H1 (cell line): ENCODE measurements around the gene UBE3A. TPM values are rescaled to one million over a fixed set of nuclear protein-coding genes. Genes with fewer than 3 reads are reported as not detected.

Source experiments
- CTCF ChIA-PET: fragments of 300-600 bp; sonication (Branson Sonifier 250); formaldehyde crosslinking; loops from one replicate; lab custom pipeline; 2021; ENCODE audit not compliant: partially characterized antibody; lab: Charles Lee
- POLR2A ChIA-PET: fragments of 300-600 bp; sonication (Branson Sonifier 250); formaldehyde crosslinking; loops from one replicate; lab custom pipeline; 2021; ENCODE audit warnings: inconsistent platforms; ENCODE audit not compliant: partially characterized antibody; lab: Charles Lee
- DNase-seq, 2 experiments: peaks; one replicate each; pipeline versions ENCODE4 v3.0.0 to v3.0.0-alpha.2; 2010 to 2022; ENCODE audit warnings: low spot score in 2 of 2, low read depth in 1 of 2, mixed read lengths in 1 of 2
- FAIRE-seq: peaks from 2 replicates; lab custom pipeline; 2011; peaks lifted over from hg19 to GRCh38; lab: Jason Lieb, UNC
- H2AFZ ChIP-seq: 2 replicates; pipeline ENCODE4 v1.8.1; 2012; ENCODE audit warnings: low read length, inconsistent platforms
- H2AK5ac ChIP-seq: 2 replicates; pipeline ENCODE4 v1.6.1; 2013; ENCODE audit warnings: low read depth, low read length
- H2BK120ac ChIP-seq: replicated peaks from 2 replicates; pipeline ENCODE3; 2013; ENCODE audit warnings: low read depth, low read length, inconsistent platforms
- H2BK12ac ChIP-seq: 2 replicates; pipeline ENCODE4 v1.6.1; 2013; ENCODE audit warnings: low read depth, low read length
- H2BK15ac ChIP-seq: 2 replicates; pipeline ENCODE4 v1.6.1; 2013; ENCODE audit warnings: low read length
- H2BK20ac ChIP-seq: 2 replicates; pipeline ENCODE4 v1.6.1; 2013; ENCODE audit warnings: low read length
- H2BK5ac ChIP-seq: 2 replicates; pipeline ENCODE4 v1.6.1; 2013; ENCODE audit warnings: low read depth, low read length
- H3K14ac ChIP-seq: 2 replicates; pipeline ENCODE4 v1.6.1; 2013; ENCODE audit warnings: inconsistent platforms; ENCODE audit not compliant: insufficient read length
- H3K18ac ChIP-seq: 2 replicates; pipeline ENCODE4 v1.6.1; 2013; ENCODE audit warnings: low read length; ENCODE audit errors: extremely low read depth
- H3K23ac ChIP-seq: 2 replicates; pipeline ENCODE4 v1.6.1; 2013; ENCODE audit warnings: inconsistent platforms; ENCODE audit not compliant: insufficient read length
- H3K23me2 ChIP-seq: 2 replicates; pipeline ENCODE4 v1.6.1; 2013; ENCODE audit warnings: low read depth, low read length
- H3K27ac ChIP-seq: 2 replicates; pipeline ENCODE4 v1.6.1; 2011; ENCODE audit warnings: low read depth, low read length, inconsistent platforms
- H3K27me3 ChIP-seq, 4 experiments: replicated peaks in 1 of 4; 1 replicate in 1 of 4; 2 replicates in 3 of 4; pipeline versions ENCODE4 v1.6.1 to v1.8.1; 2011 to 2013; ENCODE audit warnings: low read length in 3 of 4, mild to moderate bottlenecking in 3 of 4, inconsistent platforms in 2 of 4, mixed read lengths in 2 of 4, moderate library complexity in 1 of 4; ENCODE audit not compliant: control insufficient read depth in 3 of 4, insufficient read depth in 3 of 4; ENCODE audit errors: extremely low read depth in 1 of 4
- H3K36me3 ChIP-seq, 4 experiments: 2 replicates each; pipeline versions ENCODE4 v1.6.1 to v1.8.1; 2011 to 2013; ENCODE audit warnings: mild to moderate bottlenecking in 4 of 4, low read length in 3 of 4, moderate library complexity in 2 of 4, control low read depth in 1 of 4, inconsistent platforms in 1 of 4; ENCODE audit not compliant: insufficient read depth in 4 of 4, control insufficient read depth in 2 of 4
- H3K4ac ChIP-seq: replicated peaks from 2 replicates; pipeline ENCODE3; 2013; ENCODE audit warnings: low read length, low read depth, mixed read lengths, inconsistent platforms; ENCODE audit not compliant: insufficient read length
- H3K4me1 ChIP-seq, 4 experiments: replicated peaks in 1 of 4; 1 replicate in 1 of 4; 2 replicates in 3 of 4; pipeline versions ENCODE4 v1.6.1 to v1.8.1; 2011 to 2013; ENCODE audit warnings: low read length in 3 of 4, inconsistent platforms in 2 of 4, mixed read lengths in 1 of 4; ENCODE audit not compliant: insufficient read depth in 4 of 4, control insufficient read depth in 3 of 4
- H3K4me2 ChIP-seq, 2 experiments: 2 replicates each; pipeline versions ENCODE4 v1.6.1 to v1.8.1; 2011 to 2013; ENCODE audit warnings: low read depth in 2 of 2, low read length in 2 of 2, control low read depth in 1 of 2, inconsistent platforms in 1 of 2, mild to moderate bottlenecking in 1 of 2; ENCODE audit not compliant: insufficient read depth in 1 of 2
- H3K4me3 ChIP-seq, 4 experiments: fragments of 200-600, 300-600 bp in 1 of 4; sonication (generic), shearing (Covaris generic), sonication (Bioruptor Twin) in 1 of 4; 2 replicates each; pipeline versions ENCODE4 v1.5.1 to v1.8.1; 2011 to 2016; ENCODE audit warnings: low read length in 4 of 4, low read depth in 3 of 4, control low read depth in 2 of 4, inconsistent platforms in 2 of 4, mild to moderate bottlenecking in 2 of 4, mixed read lengths in 1 of 4, moderate library complexity in 1 of 4; ENCODE audit not compliant: insufficient read depth in 2 of 4; ENCODE audit errors: extremely low read depth in 1 of 4
- H3K56ac ChIP-seq: replicated peaks from 2 replicates; pipeline ENCODE3; 2013; ENCODE audit warnings: low read depth, mild to moderate bottlenecking, mixed read lengths, low read length, inconsistent platforms; ENCODE audit not compliant: insufficient read length
- H3K79me1 ChIP-seq: 2 replicates; pipeline ENCODE4 v1.6.1; 2013; ENCODE audit warnings: low read depth, low read length, control low read depth
- H3K79me2 ChIP-seq, 2 experiments: 2 replicates each; pipeline versions ENCODE4 v1.6.1 to v1.8.1; 2012 to 2013; ENCODE audit warnings: low read length in 2 of 2, mild to moderate bottlenecking in 2 of 2, inconsistent platforms in 1 of 2; ENCODE audit not compliant: insufficient read depth in 2 of 2, control insufficient read depth in 1 of 2
- H3K9ac ChIP-seq, 4 experiments: replicated peaks in 1 of 4; 1 replicate in 1 of 4; 2 replicates in 3 of 4; pipeline versions ENCODE4 v1.6.1 to v1.8.1; 2011 to 2013; ENCODE audit warnings: low read depth in 3 of 4, low read length in 3 of 4, control low read depth in 2 of 4, mild to moderate bottlenecking in 2 of 4, moderate library complexity in 2 of 4, inconsistent platforms in 1 of 4; ENCODE audit errors: extremely low read depth in 1 of 4
- H3K9me3 ChIP-seq, 2 experiments: 2 replicates each; pipeline versions ENCODE4 v1.6.1 to v1.8.1; 2012 to 2013; ENCODE audit warnings: mild to moderate bottlenecking in 2 of 2, moderate library complexity in 2 of 2, control low read depth in 1 of 2, inconsistent platforms in 1 of 2, low read depth in 1 of 2, low read length in 1 of 2, mixed read lengths in 1 of 2; ENCODE audit not compliant: insufficient read depth in 2 of 2
- H4K20me1 ChIP-seq, 2 experiments: replicated peaks in 1 of 2; 2 replicates each; pipeline versions ENCODE3 to v1.8.1; 2011 to 2013; ENCODE audit warnings: inconsistent platforms in 2 of 2, low read length in 2 of 2, mild to moderate bottlenecking in 1 of 2; ENCODE audit not compliant: insufficient read depth in 2 of 2, control insufficient read depth in 1 of 2
- H4K5ac ChIP-seq: 2 replicates; pipeline ENCODE4 v1.6.1; 2013; ENCODE audit warnings: low read length, low read depth, mixed read lengths, inconsistent platforms; ENCODE audit not compliant: insufficient read length
- H4K8ac ChIP-seq: 2 replicates; pipeline ENCODE4 v1.8.0; 2013; ENCODE audit warnings: mild to moderate bottlenecking, moderate library complexity, low read length, inconsistent platforms; ENCODE audit not compliant: insufficient read depth; ENCODE audit errors: extremely low read depth
- H4K91ac ChIP-seq: replicated peaks from 2 replicates; pipeline ENCODE3; 2013; ENCODE audit warnings: low read length, mixed read lengths, inconsistent platforms; ENCODE audit not compliant: insufficient read length
- CREB1 ChIP-seq: IDR thresholded peaks from 2 replicates; pipeline ENCODE4 v1.6.1; 2012; ENCODE audit warnings: inconsistent platforms
- JUND ChIP-seq: IDR thresholded peaks from 2 replicates; pipeline ENCODE4 v1.6.1; 2011; ENCODE audit warnings: mild to moderate bottlenecking, improper control_type of control experiment, low read length
- SP1 ChIP-seq: IDR thresholded peaks from 2 replicates; pipeline ENCODE4 v1.6.1; 2011; ENCODE audit warnings: low read depth, low read length
- WGBS, 2 experiments: shearing (Covaris generic) in 1 of 2; methylation state at CpG; one replicate each; pipeline versions ENCODE4 v1.1.6 to v1.1.7; 2013 to 2015; ENCODE audit warnings: low lambda C conversion rate in 2 of 2, mixed read lengths in 2 of 2, inconsistent platforms in 1 of 2, low coverage in 1 of 2, missing lambda C conversion rate in 1 of 2; ENCODE audit not compliant: insufficient replicate concordance in 2 of 2, insufficient coverage in 1 of 2, insufficient read length in 1 of 2; ENCODE audit errors: extremely low coverage in 1 of 2, missing lambda C conversion rate in 1 of 2; 5-methylcytosine and 5-hydroxymethylcytosine counted together
- polyA plus RNA-seq, 7 experiments: library from polyadenylated mRNA; depleted of rRNA in 3 of 7; stranded (reverse) in 5 of 7; unstranded in 2 of 7; fragments of >200 nt in 5 of 7; fragments of 200-250 nt in 2 of 7; gene quantifications; 1 replicate in 5 of 7; 2 replicates in 1 of 7; 4 replicates in 1 of 7; pipeline versions ENCODE4 v1.2.1 to v1.2.3, GENCODE V29; 2011 to 2013; ENCODE audit warnings: missing spikeins in 2 of 7, mixed read lengths in 2 of 7
- total RNA-seq: library from RNA; stranded (reverse); fragmentation: NEBNext Ultra II Directional; extraction: Animal tissue kit (Norgen Biotek cat#: 25700); gene quantifications from 2 replicates; pipeline ENCODE4 v1.2.1, GENCODE V29; 2021

UBE3A gene
- total and polyA plus RNA-seq, 2 of the 8 experiments (the other 6 are each of a cell fraction or from before 2014, with no cell fraction given), result 13.8 to 110 TPM

GRCh38 chr15:25445412-25445811 is 6.6 kb upstream of the UBE3A start:
- Histone ChIP-seq H3K27ac (no peak overlapping the region), H3K23ac (no peak overlapping the region), H3K4me1 (no peaks in the 10 kb centered on the region), H4K5ac (no peak overlapping the region), H2AK5ac (no peak overlapping the region), H3K18ac (no peak overlapping the region), H3K79me2 (no peaks in the 10 kb centered on the region), H3K23me2 (no peaks in the 10 kb centered on the region), H2BK20ac (no peak overlapping the region), H3K9me3 (peaks cover 0 to under 1% of the 10 kb centered on the region in 2 experiments; a peak in 1 of 4 replicates), H3K4me2 (no peak overlapping the region), H2BK15ac (no peak overlapping the region), H2AFZ (no peak overlapping the region), H2BK5ac (no peak overlapping the region), H2BK120ac (no peak overlapping the region), H4K20me1 (no peaks in the 10 kb centered on the region), H3K14ac (no peak overlapping the region), H3K9ac (no peak overlapping the region), H3K79me1 (no peaks in the 10 kb centered on the region), H2BK12ac (no peak overlapping the region), H3K36me3 (no peaks in the 10 kb centered on the region), H3K4ac (no peak overlapping the region), H3K56ac (no peak overlapping the region), H4K8ac (no peak overlapping the region), H4K91ac (no peak overlapping the region), H3K27me3 (no peaks in the 10 kb centered on the region), H3K4me3 (no peak overlapping the region)
- 92% methylated on average over 4 of the region's 4 CpGs; no CpG with 5 or more reads in 1 of the 2 experiments for WGBS, 2 experiments
- FAIRE-seq (no peak), DNase-seq (no peak)
- CTCF ChIA-PET, result no interaction called here
- POLR2A ChIA-PET, result interaction anchor here (0.5 to 1.3 kb wide), 2 partner anchors 34 to 482 kb away, joined by 3 read pairs; no protein-coding TSS in a partner anchor
- no peak for TF ChIP-seq SP1
- no peak for TF ChIP-seq JUND
- TF ChIP-seq CREB1, result no peak
